ENCODE results near the gene SPATA12. TPM values are rescaled to one million over a fixed set of nuclear protein-coding genes. Genes with fewer than 3 reads are reported as not detected.

The SPATA12 gene
- total and polyA plus RNA-seq, 3 donors from 2014 or later = 4.3 to 32.0 (median 10.2) TPM

- no peak overlapping the region for H3K27ac ChIP-seq
- H3K27me3 ChIP-seq = no peaks in the 10 kb centered on the region
- no peak for TF ChIP-seq CTCF (IDR thresholded peaks at IDR 0.05)
- TF ChIP-seq POLR2A (IDR thresholded peaks at IDR 0.05) = no peak
- intact Hi-C loops (cut with DNase I; ENCODE audit: low total_unique reads) = no loop called here
- H3K9me3 ChIP-seq = no peaks in the 10 kb centered on the region
- no peak overlapping the region for H3K4me3 ChIP-seq
- H3K4me1 ChIP-seq = peaks cover 15% of the 10 kb centered on the region
- no peak for DNase-seq
- 67 to 72% methylated on average over 5 to 6 of the region's 6 CpGs for WGBS, 2 donors
- no peaks in the 10 kb centered on the region for H3K36me3 ChIP-seq (ENCODE audit: low read depth, missing control alignments)
These were observed 9.0 kb downstream of the SPATA12 start for GRCh38 chr3:57069503-57069902.

- Histone ChIP-seq H3K4me1 (peaks cover 26% of the 10 kb centered on the region), H3K9me3 (no peaks in the 10 kb centered on the region), H3K4me3 (no peak overlapping the region), H3K36me3 (ENCODE audit: low read depth, missing control alignments) (no peaks in the 10 kb centered on the region), H3K27me3 (no peaks in the 10 kb centered on the region), H3K27ac (no peak overlapping the region)
- intact Hi-C loops (cut with DNase I; ENCODE audit: low total_unique reads) = no loop called here
- no peak for TF ChIP-seq POLR2A (IDR thresholded peaks at IDR 0.05)
- no peak for TF ChIP-seq CTCF (IDR thresholded peaks at IDR 0.05)
- WGBS, 2 donors = 75 to 90% methylated on average over 3 of the region's 3 CpGs
- DNase-seq = no peak
These were observed 13.2 kb downstream of the SPATA12 start for GRCh38 chr3:57073628-57074027.

- H3K27me3 ChIP-seq = no peaks in the 10 kb centered on the region
- H3K4me3 ChIP-seq = no peak overlapping the region
- no peak overlapping the region for H3K27ac ChIP-seq
- no peak for DNase-seq
- WGBS, 2 donors = 77 to 94% methylated on average over 4 of the region's 4 CpGs
- no peaks in the 10 kb centered on the region for H3K9me3 ChIP-seq
- peaks cover 24% of the 10 kb centered on the region for H3K4me1 ChIP-seq
- no peaks in the 10 kb centered on the region for H3K36me3 ChIP-seq (ENCODE audit: low read depth, missing control alignments)
- TF ChIP-seq POLR2A (IDR thresholded peaks at IDR 0.05) = no peak
- TF ChIP-seq CTCF (IDR thresholded peaks at IDR 0.05) = no peak
- intact Hi-C loops (cut with DNase I; ENCODE audit: low total_unique reads) = no loop called here
These were observed 13.7 kb downstream of the SPATA12 start for GRCh38 chr3:57074135-57074534.

GRCh38 chr3:57076422-57076951, 16.0 kb downstream of the SPATA12 start:
- DNase-seq = no peak
- no peaks in the 10 kb centered on the region for H3K36me3 ChIP-seq (ENCODE audit: low read depth, missing control alignments)
- WGBS, 2 donors = 87 to 96% methylated on average over 3 of the region's 3 CpGs
- H3K4me3 ChIP-seq = no peak overlapping the region
- H3K9me3 ChIP-seq = no peaks in the 10 kb centered on the region
- peaks cover 19% of the 10 kb centered on the region for H3K4me1 ChIP-seq
- intact Hi-C loops (cut with DNase I; ENCODE audit: low total_unique reads) = no loop called here
- H3K27me3 ChIP-seq = no peaks in the 10 kb centered on the region
- TF ChIP-seq POLR2A (IDR thresholded peaks at IDR 0.05) = no peak
- TF ChIP-seq CTCF (IDR thresholded peaks at IDR 0.05) = no peak
- H3K27ac ChIP-seq = no peak overlapping the region

- no peaks in the 10 kb centered on the region for H3K36me3 ChIP-seq (ENCODE audit: low read depth, missing control alignments)
- H3K4me3 ChIP-seq = peak overlapping the region; percentile 77 to 83
- peaks cover 19% of the 10 kb centered on the region for H3K4me1 ChIP-seq
- 23% methylated on average over 9 of the region's 9 CpGs for WGBS, 2 donors
- DNase-seq = no peak
- TF ChIP-seq CTCF (IDR thresholded peaks at IDR 0.05) (no peak), POLR2A (IDR thresholded peaks at IDR 0.05) (no peak)
- H3K9me3 ChIP-seq = no peaks in the 10 kb centered on the region
- H3K27me3 ChIP-seq = no peaks in the 10 kb centered on the region
- peak overlapping the region; percentile 53 to 63 for H3K27ac ChIP-seq
- intact Hi-C loops (cut with DNase I; ENCODE audit: low total_unique reads) = no loop called here
These were observed 17.3 kb downstream of the SPATA12 start for GRCh38 chr3:57077630-57078343.

Measured in testis (tissue), 3 donors.